Chondrocyte (in vitro differentiated cells): ENCODE results near the gene TRIM67. TPM values are rescaled to one million over a fixed set of nuclear protein-coding genes. Genes with fewer than 3 reads are reported as not detected.

Experiments
- DNase-seq: peaks from one replicate; pipeline ENCODE4 v3.0.0; 2021; ENCODE audit warnings: mixed read lengths, low spot score
- H3K27ac Mint-ChIP-seq: one replicate; pipeline ENCODE4 v1.8.0; 2021; ENCODE audit warnings: mild to moderate bottlenecking, moderate library complexity, mixed read lengths; ENCODE audit not compliant: unreplicated experiment
- H3K27me3 Mint-ChIP-seq: 2 replicates; pipeline ENCODE4 v1.8.0; 2021; ENCODE audit warnings: low read depth, mixed read lengths
- H3K36me3 Mint-ChIP-seq: 2 replicates; pipeline ENCODE4 v1.8.0; 2021; ENCODE audit warnings: low read depth, mixed read lengths
- H3K4me1 Mint-ChIP-seq: 2 replicates; pipeline ENCODE4 v1.8.0; 2021; ENCODE audit warnings: low read depth, mild to moderate bottlenecking, mixed read lengths
- H3K4me3 Mint-ChIP-seq: one replicate; pipeline ENCODE4 v1.8.0; 2021; ENCODE audit warnings: mild to moderate bottlenecking, moderate library complexity, mixed read lengths; ENCODE audit not compliant: unreplicated experiment
- H3K9me3 Mint-ChIP-seq: 2 replicates; pipeline ENCODE4 v1.8.0; 2021; ENCODE audit warnings: low read depth, mixed read lengths
- CTCF ChIP-seq: fragments of 200-600 bp; sonication (generic); IDR thresholded peaks from 2 replicates; pipeline ENCODE4 v1.5.0; 2021; ENCODE audit warnings: antibody characterized with exemption, mild to moderate bottlenecking, moderate library complexity
- total RNA-seq: library from RNA; stranded (reverse); gene quantifications from 3 replicates; pipeline ENCODE4 v1.2.1, GENCODE V29; 2021

The TRIM67 gene
- total RNA-seq, 1 donor from 2014 or later, result 1.2 TPM

- H3K4me3 Mint-ChIP-seq, result no peak overlapping the region
- H3K4me1 Mint-ChIP-seq, result peaks cover 17% of the 10 kb centered on the region
- H3K27me3 Mint-ChIP-seq, result no peaks in the 10 kb centered on the region
- TF ChIP-seq CTCF, result no peak
- no peak overlapping the region for H3K27ac Mint-ChIP-seq
- H3K9me3 Mint-ChIP-seq, result no peaks in the 10 kb centered on the region
- DNase-seq, result no peak
- peaks cover 18% of the 10 kb centered on the region for H3K36me3 Mint-ChIP-seq
These were observed 75.1 kb downstream of the TRIM67 start for GRCh38 chr1:231236938-231237337.

GRCh38 chr1:231238298-231238697 is 76.4 kb downstream of the TRIM67 start:
- Mint-ChIP-seq H3K9me3 (no peaks in the 10 kb centered on the region), H3K36me3 (peaks cover 18% of the 10 kb centered on the region), H3K4me1 (peaks cover 30% of the 10 kb centered on the region), H3K27ac (no peak overlapping the region), H3K4me3 (no peak overlapping the region), H3K27me3 (no peaks in the 10 kb centered on the region)
- TF ChIP-seq CTCF, result no peak
- DNase-seq, result no peak

GRCh38 chr1:231240531-231240882 is 78.6 kb downstream of the TRIM67 start:
- no peaks in the 10 kb centered on the region for H3K9me3 Mint-ChIP-seq
- peak overlapping the region; percentile 90 for H3K27ac Mint-ChIP-seq
- H3K4me1 Mint-ChIP-seq, result peaks cover 40% of the 10 kb centered on the region
- peaks cover 18% of the 10 kb centered on the region for H3K36me3 Mint-ChIP-seq
- H3K4me3 Mint-ChIP-seq, result peak overlapping the region; percentile 93
- H3K27me3 Mint-ChIP-seq, result no peaks in the 10 kb centered on the region
- DNase-seq, result no peak
- TF ChIP-seq CTCF, result no peak

GRCh38 chr1:231240883-231241735 is 79.3 kb downstream of the TRIM67 start, which contains the start of gene GNPAT:
TSS of gene GNPAT (plus strand) at chr1:231241212. CDS start at chr1:231241379, 167 bp downstream.
- peak within 1 kb of the TSS; percentile 90 for H3K27ac Mint-ChIP-seq
- TF ChIP-seq CTCF, result no peak
- no peaks in the 10 kb centered on the region for H3K9me3 Mint-ChIP-seq
- H3K4me1 Mint-ChIP-seq, result peaks cover 40% of the 10 kb centered on the region
- DNase-seq, result no peak
- H3K4me3 Mint-ChIP-seq, result peak within 1 kb of the TSS; percentile 93
- H3K27me3 Mint-ChIP-seq, result no peaks in the 10 kb centered on the region
- H3K36me3 Mint-ChIP-seq, result peaks cover 17% of the 10 kb centered on the region

GRCh38 chr1:231241750-231242149 is 79.9 kb downstream of the TRIM67 start:
- H3K27me3 Mint-ChIP-seq, result no peaks in the 10 kb centered on the region
- peaks cover 40% of the 10 kb centered on the region for H3K4me1 Mint-ChIP-seq
- H3K27ac Mint-ChIP-seq, result peak overlapping the region; percentile 90
- TF ChIP-seq CTCF, result no peak
- peak overlapping the region; percentile 93 for H3K4me3 Mint-ChIP-seq
- H3K9me3 Mint-ChIP-seq, result no peaks in the 10 kb centered on the region
- H3K36me3 Mint-ChIP-seq, result peaks cover 15% of the 10 kb centered on the region
- no peak for DNase-seq
